HG03575 (cell line): ENCODE results near the gene ARL8B.
"Not testable (repeated sequence)": the region's sequence is repeated elsewhere in the genome, so short reads cannot be mapped to it uniquely, and the experiment has no call there.

Experiments used
- ATAC-seq: cut with Tn5 transposase; IDR thresholded peaks from one replicate; pipeline ENCODE4 v1.9.1; 2021; ENCODE audit not compliant: unreplicated experiment, insufficient number of reproducible peaks, low FRiP score; ENCODE audit errors: extremely low read depth

ARL8B gene

GRCh38 chr3:5122030-5122740 is at the start of gene ARL8B:
Gene ARL8B, plus strand, starts transcription at chr3:5122292. Its CDS starts 174 bp downstream, at chr3:5122466.
- ATAC-seq, result peak; percentile 81

- no peak for ATAC-seq
Observed at GRCh38 chr3:5073374-5074085, 48.6 kb upstream of the ARL8B start.

- no peak for ATAC-seq
Observed at GRCh38 chr3:5078151-5078550, 43.9 kb upstream of the ARL8B start.

GRCh38 chr3:5079761-5080160 is 42.3 kb upstream of the ARL8B start:
- ATAC-seq, result no peak

- no peak for ATAC-seq
Observed at GRCh38 chr3:5080779-5081550, 41.1 kb upstream of the ARL8B start.

- ATAC-seq, result not testable (repeated sequence)
Observed at GRCh38 chr3:5081973-5082788, 39.9 kb upstream of the ARL8B start.

- ATAC-seq, result no peak
Observed at GRCh38 chr3:5082789-5083115, 39.3 kb upstream of the ARL8B start.

- ATAC-seq, result no peak
Observed at GRCh38 chr3:5084224-5084623, 37.9 kb upstream of the ARL8B start.

- ATAC-seq, result no peak
Observed at GRCh38 chr3:5086708-5087107, 35.4 kb upstream of the ARL8B start.

- no peak for ATAC-seq
Observed at GRCh38 chr3:5087209-5087608, 34.9 kb upstream of the ARL8B start.

- no peak for ATAC-seq
Observed at GRCh38 chr3:5090197-5090596, 31.9 kb upstream of the ARL8B start.

- ATAC-seq, result no peak
Observed at GRCh38 chr3:5092018-5092417, 30.1 kb upstream of the ARL8B start.

GRCh38 chr3:5093731-5094130 is 28.4 kb upstream of the ARL8B start:
- ATAC-seq, result no peak

GRCh38 chr3:5095886-5096285 is 26.2 kb upstream of the ARL8B start:
- no peak for ATAC-seq

- ATAC-seq, result no peak
Observed at GRCh38 chr3:5096336-5097008, 25.6 kb upstream of the ARL8B start.

- ATAC-seq, result no peak
Observed at GRCh38 chr3:5098346-5098745, 23.7 kb upstream of the ARL8B start.

GRCh38 chr3:5102532-5102931 is 19.6 kb upstream of the ARL8B start:
- no peak for ATAC-seq

GRCh38 chr3:5103743-5104142 is 18.3 kb upstream of the ARL8B start:
- ATAC-seq, result no peak

- ATAC-seq, result no peak
Observed at GRCh38 chr3:5105050-5105449, 17.0 kb upstream of the ARL8B start.
